H1 (cell line): ENCODE data around the gene OSCP1. TPM values are rescaled to one million over a fixed set of nuclear protein-coding genes. Genes with fewer than 3 reads are reported as not detected.

Source experiments
- CTCF ChIA-PET: fragments of 300-600 bp; sonication (Branson Sonifier 250); formaldehyde crosslinking; loops from one replicate; lab custom pipeline; 2021; ENCODE audit not compliant: partially characterized antibody; lab: Charles Lee
- POLR2A ChIA-PET: fragments of 300-600 bp; sonication (Branson Sonifier 250); formaldehyde crosslinking; loops from one replicate; lab custom pipeline; 2021; ENCODE audit warnings: inconsistent platforms; ENCODE audit not compliant: partially characterized antibody; lab: Charles Lee
- DNase-seq, 2 experiments: peaks; one replicate each; pipeline versions ENCODE4 v3.0.0 to v3.0.0-alpha.2; 2010 to 2022; ENCODE audit warnings: low spot score in 2 of 2, low read depth in 1 of 2, mixed read lengths in 1 of 2
- FAIRE-seq: peaks from 2 replicates; lab custom pipeline; 2011; peaks lifted over from hg19 to GRCh38; lab: Jason Lieb, UNC
- H2AFZ ChIP-seq: 2 replicates; pipeline ENCODE4 v1.8.1; 2012; ENCODE audit warnings: low read length, inconsistent platforms
- H2AK5ac ChIP-seq: 2 replicates; pipeline ENCODE4 v1.6.1; 2013; ENCODE audit warnings: low read depth, low read length
- H2BK120ac ChIP-seq: replicated peaks from 2 replicates; pipeline ENCODE3; 2013; ENCODE audit warnings: low read depth, low read length, inconsistent platforms
- H2BK12ac ChIP-seq: 2 replicates; pipeline ENCODE4 v1.6.1; 2013; ENCODE audit warnings: low read depth, low read length
- H2BK15ac ChIP-seq: 2 replicates; pipeline ENCODE4 v1.6.1; 2013; ENCODE audit warnings: low read length
- H2BK20ac ChIP-seq: 2 replicates; pipeline ENCODE4 v1.6.1; 2013; ENCODE audit warnings: low read length
- H2BK5ac ChIP-seq: 2 replicates; pipeline ENCODE4 v1.6.1; 2013; ENCODE audit warnings: low read depth, low read length
- H3K14ac ChIP-seq: 2 replicates; pipeline ENCODE4 v1.6.1; 2013; ENCODE audit warnings: inconsistent platforms; ENCODE audit not compliant: insufficient read length
- H3K18ac ChIP-seq: 2 replicates; pipeline ENCODE4 v1.6.1; 2013; ENCODE audit warnings: low read length; ENCODE audit errors: extremely low read depth
- H3K23ac ChIP-seq: 2 replicates; pipeline ENCODE4 v1.6.1; 2013; ENCODE audit warnings: inconsistent platforms; ENCODE audit not compliant: insufficient read length
- H3K23me2 ChIP-seq: 2 replicates; pipeline ENCODE4 v1.6.1; 2013; ENCODE audit warnings: low read depth, low read length
- H3K27ac ChIP-seq: 2 replicates; pipeline ENCODE4 v1.6.1; 2011; ENCODE audit warnings: low read depth, low read length, inconsistent platforms
- H3K27me3 ChIP-seq, 4 experiments: replicated peaks in 1 of 4; 1 replicate in 1 of 4; 2 replicates in 3 of 4; pipeline versions ENCODE4 v1.6.1 to v1.8.1; 2011 to 2013; ENCODE audit warnings: low read length in 3 of 4, mild to moderate bottlenecking in 3 of 4, inconsistent platforms in 2 of 4, mixed read lengths in 2 of 4, moderate library complexity in 1 of 4; ENCODE audit not compliant: control insufficient read depth in 3 of 4, insufficient read depth in 3 of 4; ENCODE audit errors: extremely low read depth in 1 of 4
- H3K36me3 ChIP-seq, 4 experiments: 2 replicates each; pipeline versions ENCODE4 v1.6.1 to v1.8.1; 2011 to 2013; ENCODE audit warnings: mild to moderate bottlenecking in 4 of 4, low read length in 3 of 4, moderate library complexity in 2 of 4, control low read depth in 1 of 4, inconsistent platforms in 1 of 4; ENCODE audit not compliant: insufficient read depth in 4 of 4, control insufficient read depth in 2 of 4
- H3K4ac ChIP-seq: replicated peaks from 2 replicates; pipeline ENCODE3; 2013; ENCODE audit warnings: low read length, low read depth, mixed read lengths, inconsistent platforms; ENCODE audit not compliant: insufficient read length
- H3K4me1 ChIP-seq, 4 experiments: replicated peaks in 1 of 4; 1 replicate in 1 of 4; 2 replicates in 3 of 4; pipeline versions ENCODE4 v1.6.1 to v1.8.1; 2011 to 2013; ENCODE audit warnings: low read length in 3 of 4, inconsistent platforms in 2 of 4, mixed read lengths in 1 of 4; ENCODE audit not compliant: insufficient read depth in 4 of 4, control insufficient read depth in 3 of 4
- H3K4me2 ChIP-seq, 2 experiments: 2 replicates each; pipeline versions ENCODE4 v1.6.1 to v1.8.1; 2011 to 2013; ENCODE audit warnings: low read depth in 2 of 2, low read length in 2 of 2, control low read depth in 1 of 2, inconsistent platforms in 1 of 2, mild to moderate bottlenecking in 1 of 2; ENCODE audit not compliant: insufficient read depth in 1 of 2
- H3K4me3 ChIP-seq, 4 experiments: fragments of 200-600, 300-600 bp in 1 of 4; sonication (generic), shearing (Covaris generic), sonication (Bioruptor Twin) in 1 of 4; 2 replicates each; pipeline versions ENCODE4 v1.5.1 to v1.8.1; 2011 to 2016; ENCODE audit warnings: low read length in 4 of 4, low read depth in 3 of 4, control low read depth in 2 of 4, inconsistent platforms in 2 of 4, mild to moderate bottlenecking in 2 of 4, mixed read lengths in 1 of 4, moderate library complexity in 1 of 4; ENCODE audit not compliant: insufficient read depth in 2 of 4; ENCODE audit errors: extremely low read depth in 1 of 4
- H3K56ac ChIP-seq: replicated peaks from 2 replicates; pipeline ENCODE3; 2013; ENCODE audit warnings: low read depth, mild to moderate bottlenecking, mixed read lengths, low read length, inconsistent platforms; ENCODE audit not compliant: insufficient read length
- H3K79me1 ChIP-seq: 2 replicates; pipeline ENCODE4 v1.6.1; 2013; ENCODE audit warnings: low read depth, low read length, control low read depth
- H3K79me2 ChIP-seq, 2 experiments: 2 replicates each; pipeline versions ENCODE4 v1.6.1 to v1.8.1; 2012 to 2013; ENCODE audit warnings: low read length in 2 of 2, mild to moderate bottlenecking in 2 of 2, inconsistent platforms in 1 of 2; ENCODE audit not compliant: insufficient read depth in 2 of 2, control insufficient read depth in 1 of 2
- H3K9ac ChIP-seq, 4 experiments: replicated peaks in 1 of 4; 1 replicate in 1 of 4; 2 replicates in 3 of 4; pipeline versions ENCODE4 v1.6.1 to v1.8.1; 2011 to 2013; ENCODE audit warnings: low read depth in 3 of 4, low read length in 3 of 4, control low read depth in 2 of 4, mild to moderate bottlenecking in 2 of 4, moderate library complexity in 2 of 4, inconsistent platforms in 1 of 4; ENCODE audit errors: extremely low read depth in 1 of 4
- H3K9me3 ChIP-seq, 2 experiments: 2 replicates each; pipeline versions ENCODE4 v1.6.1 to v1.8.1; 2012 to 2013; ENCODE audit warnings: mild to moderate bottlenecking in 2 of 2, moderate library complexity in 2 of 2, control low read depth in 1 of 2, inconsistent platforms in 1 of 2, low read depth in 1 of 2, low read length in 1 of 2, mixed read lengths in 1 of 2; ENCODE audit not compliant: insufficient read depth in 2 of 2
- H4K20me1 ChIP-seq, 2 experiments: replicated peaks in 1 of 2; 2 replicates each; pipeline versions ENCODE3 to v1.8.1; 2011 to 2013; ENCODE audit warnings: inconsistent platforms in 2 of 2, low read length in 2 of 2, mild to moderate bottlenecking in 1 of 2; ENCODE audit not compliant: insufficient read depth in 2 of 2, control insufficient read depth in 1 of 2
- H4K5ac ChIP-seq: 2 replicates; pipeline ENCODE4 v1.6.1; 2013; ENCODE audit warnings: low read length, low read depth, mixed read lengths, inconsistent platforms; ENCODE audit not compliant: insufficient read length
- H4K8ac ChIP-seq: 2 replicates; pipeline ENCODE4 v1.8.0; 2013; ENCODE audit warnings: mild to moderate bottlenecking, moderate library complexity, low read length, inconsistent platforms; ENCODE audit not compliant: insufficient read depth; ENCODE audit errors: extremely low read depth
- H4K91ac ChIP-seq: replicated peaks from 2 replicates; pipeline ENCODE3; 2013; ENCODE audit warnings: low read length, mixed read lengths, inconsistent platforms; ENCODE audit not compliant: insufficient read length
- CHD2 ChIP-seq: IDR thresholded peaks from 2 replicates; pipeline ENCODE4 v1.6.1; 2012; ENCODE audit warnings: low read length, improper control_type of control experiment
- POLR2A ChIP-seq, 2 experiments: IDR thresholded peaks; 1 replicate in 1 of 2; 2 replicates in 1 of 2; pipeline ENCODE4 v1.6.1; 2011; ENCODE audit warnings: low read depth in 2 of 2, low read length in 2 of 2, mild to moderate bottlenecking in 2 of 2; ENCODE audit errors: control extremely low read depth in 1 of 2
- WGBS, 2 experiments: shearing (Covaris generic) in 1 of 2; methylation state at CpG; one replicate each; pipeline versions ENCODE4 v1.1.6 to v1.1.7; 2013 to 2015; ENCODE audit warnings: low lambda C conversion rate in 2 of 2, mixed read lengths in 2 of 2, inconsistent platforms in 1 of 2, low coverage in 1 of 2, missing lambda C conversion rate in 1 of 2; ENCODE audit not compliant: insufficient replicate concordance in 2 of 2, insufficient coverage in 1 of 2, insufficient read length in 1 of 2; ENCODE audit errors: extremely low coverage in 1 of 2, missing lambda C conversion rate in 1 of 2; 5-methylcytosine and 5-hydroxymethylcytosine counted together
- polyA plus RNA-seq, 7 experiments: library from polyadenylated mRNA; depleted of rRNA in 3 of 7; stranded (reverse) in 5 of 7; unstranded in 2 of 7; fragments of >200 nt in 5 of 7; fragments of 200-250 nt in 2 of 7; gene quantifications; 1 replicate in 5 of 7; 2 replicates in 1 of 7; 4 replicates in 1 of 7; pipeline versions ENCODE4 v1.2.1 to v1.2.3, GENCODE V29; 2011 to 2013; ENCODE audit warnings: missing spikeins in 2 of 7, mixed read lengths in 2 of 7
- total RNA-seq: library from RNA; stranded (reverse); fragmentation: NEBNext Ultra II Directional; extraction: Animal tissue kit (Norgen Biotek cat#: 25700); gene quantifications from 2 replicates; pipeline ENCODE4 v1.2.1, GENCODE V29; 2021

The OSCP1 gene
- total and polyA plus RNA-seq, 2 of the 8 experiments (the other 6 are each of a cell fraction or from before 2014, with no cell fraction given), result 1.8 to 3.3 TPM

GRCh38 chr1:36380782-36381181 lies 69.5 kb downstream of the OSCP1 start:
- Histone ChIP-seq H3K4me2 (no peak overlapping the region), H2AK5ac (no peak overlapping the region), H4K8ac (no peak overlapping the region), H4K20me1 (peaks cover 2 to 19% of the 10 kb centered on the region in 2 experiments), H3K27me3 (no peaks in the 10 kb centered on the region), H3K27ac (peak overlapping the region; percentile 1; the same call in 1 of the 2 replicates), H2BK15ac (no peak overlapping the region), H3K23me2 (peaks cover 4% of the 10 kb centered on the region; the same call in 1 of the 2 replicates), H2BK120ac (no peak overlapping the region), H3K79me1 (peaks cover 14% of the 10 kb centered on the region), H3K36me3 (no peaks in the 10 kb centered on the region), H3K18ac (no peak overlapping the region), H2AFZ (no peak overlapping the region), H3K14ac (no peak overlapping the region), H2BK5ac (no peak overlapping the region), H3K4me1 (peaks cover 0 to 4% (median 1%) of the 10 kb centered on the region in 4 experiments; a peak in 3 of 7 replicates), H4K5ac (no peak overlapping the region), H3K79me2 (peaks cover 6 to 79% of the 10 kb centered on the region in 2 experiments), H3K4ac (no peak overlapping the region), H3K56ac (no peak overlapping the region), H4K91ac (no peak overlapping the region), H3K23ac (no peak overlapping the region), H3K9ac (no peak overlapping the region), H3K4me3 (no peak overlapping the region), H2BK12ac (no peak overlapping the region), H3K9me3 (no peaks in the 10 kb centered on the region), H2BK20ac (no peak overlapping the region)
- FAIRE-seq, result no peak
- no peak for DNase-seq
- CTCF ChIA-PET, result interaction anchor here (1.0 to 9.8 kb wide), 4 partner anchors 9 to 246 kb away, joined by 3 to 90 read pairs (median 9); no protein-coding TSS in a partner anchor
- POLR2A ChIA-PET, result interaction anchor here (2.4 kb wide), 1 partner anchor 12 kb away, joined by 7 read pairs; no protein-coding TSS in a partner anchor
- peak in 1 of 2 experiments; percentile 22; a peak in 1 of 3 replicates for TF ChIP-seq POLR2A (IDR thresholded peaks at IDR 0.05; ENCODE audit: control extremely low read depth in 1 of 2, low read depth in 2 of 2, low read length in 2 of 2)
- no peak for TF ChIP-seq CHD2
- WGBS, 2 experiments, result 72% methylated on average over 3 of the region's 3 CpGs; no CpG with 5 or more reads in 1 of the 2 experiments
